ENCODE measurements around the gene KBTBD3.
A peak's percentile ranks its signal among the peaks of the same experiment; 100 is the strongest.

The KBTBD3 gene

DNA sequence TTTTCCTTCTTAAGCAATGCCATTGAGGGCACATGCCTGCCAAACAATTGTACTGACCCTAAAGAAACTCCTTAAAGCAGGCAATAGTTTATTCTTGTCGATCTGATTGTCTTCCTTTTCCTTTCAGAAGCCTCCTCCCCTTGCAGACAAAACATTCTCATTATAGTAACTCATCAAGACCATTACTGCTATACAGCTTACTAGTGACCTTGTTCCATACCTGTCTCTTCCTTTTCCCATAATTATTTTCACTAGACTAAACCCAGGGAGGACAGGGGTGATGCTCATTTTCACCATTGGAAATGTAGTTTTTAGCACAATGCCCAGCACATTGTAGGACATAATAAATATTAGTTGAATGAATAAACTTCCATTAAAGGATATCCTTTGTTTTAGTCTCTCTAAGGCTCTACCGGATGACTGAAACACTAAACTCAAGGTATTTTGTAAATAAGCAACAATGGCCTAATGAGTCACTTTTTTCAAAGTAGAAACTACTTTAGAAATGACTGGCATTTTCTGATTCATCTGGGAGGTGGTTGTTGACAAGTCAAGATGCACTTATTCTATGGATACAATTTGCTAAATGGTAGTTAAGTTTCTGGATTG is 45.8 kb downstream of the KBTBD3 start:
- H3K27ac ChIP-seq (ENCODE audit: low read depth, low read length), result no peak overlapping the region

DNA sequence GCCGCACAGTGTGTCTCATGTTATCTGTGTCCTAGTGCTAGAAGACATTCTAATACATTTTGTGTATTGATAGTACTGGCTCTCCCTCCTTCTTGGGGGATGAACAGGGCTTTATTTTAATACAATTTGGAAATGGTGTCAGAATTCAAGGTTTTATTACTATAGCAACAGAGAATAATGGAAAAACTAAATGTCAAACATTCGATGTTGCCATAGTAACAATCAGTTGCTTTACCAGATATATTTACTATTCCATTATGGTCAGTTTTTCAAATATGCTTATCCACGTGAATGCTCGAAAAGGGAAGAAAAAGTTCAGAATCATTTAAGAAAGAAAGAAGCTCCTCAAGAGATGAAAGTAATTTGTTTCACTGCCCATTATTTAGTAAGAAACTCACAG is 46.5 kb downstream of the KBTBD3 start:
- H2AFZ ChIP-seq (ENCODE audit: low read depth, low read length, severe bottlenecking), result no peak overlapping the region
- H3K79me2 ChIP-seq (ENCODE audit: insufficient read depth, low read length), result no peaks in the 10 kb centered on the region
- no peaks in the 10 kb centered on the region for H3K36me3 ChIP-seq (ENCODE audit: low read length)
- no peaks in the 10 kb centered on the region for H3K27me3 ChIP-seq (ENCODE audit: low read length)
- no peaks in the 10 kb centered on the region for H3K9me2 ChIP-seq (replicated peaks; ENCODE audit: insufficient read depth, low read length)
- H3K4me2 ChIP-seq (ENCODE audit: low read depth, low read length, poor library complexity, severe bottlenecking), result no peak overlapping the region
- H3K9ac ChIP-seq (ENCODE audit: low read length), result no peak overlapping the region
- H3K27ac ChIP-seq (ENCODE audit: low read depth, low read length), result no peak overlapping the region
- H3F3A ChIP-seq (ENCODE audit: insufficient read depth), result no peaks in the 10 kb centered on the region
- H3K4me3 ChIP-seq (ENCODE audit: insufficient read depth, low read length, poor library complexity, severe bottlenecking), result no peak overlapping the region
- TF ChIP-seq EZH2phosphoT487 (conservative IDR thresholded peaks at IDR 0.05; ENCODE audit: low read length), result no peak
- TF ChIP-seq, protein P1, sequence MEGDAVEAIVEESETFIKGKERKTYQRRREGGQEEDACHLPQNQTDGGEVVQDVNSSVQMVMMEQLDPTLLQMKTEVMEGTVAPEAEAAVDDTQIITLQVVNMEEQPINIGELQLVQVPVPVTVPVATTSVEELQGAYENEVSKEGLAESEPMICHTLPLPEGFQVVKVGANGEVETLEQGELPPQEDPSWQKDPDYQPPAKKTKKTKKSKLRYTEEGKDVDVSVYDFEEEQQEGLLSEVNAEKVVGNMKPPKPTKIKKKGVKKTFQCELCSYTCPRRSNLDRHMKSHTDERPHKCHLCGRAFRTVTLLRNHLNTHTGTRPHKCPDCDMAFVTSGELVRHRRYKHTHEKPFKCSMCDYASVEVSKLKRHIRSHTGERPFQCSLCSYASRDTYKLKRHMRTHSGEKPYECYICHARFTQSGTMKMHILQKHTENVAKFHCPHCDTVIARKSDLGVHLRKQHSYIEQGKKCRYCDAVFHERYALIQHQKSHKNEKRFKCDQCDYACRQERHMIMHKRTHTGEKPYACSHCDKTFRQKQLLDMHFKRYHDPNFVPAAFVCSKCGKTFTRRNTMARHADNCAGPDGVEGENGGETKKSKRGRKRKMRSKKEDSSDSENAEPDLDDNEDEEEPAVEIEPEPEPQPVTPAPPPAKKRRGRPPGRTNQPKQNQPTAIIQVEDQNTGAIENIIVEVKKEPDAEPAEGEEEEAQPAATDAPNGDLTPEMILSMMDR (IDR thresholded peaks at IDR 0.05; ENCODE audit: insufficient read depth, low read length, poor library complexity, severe bottlenecking), result no peak
- no peaks in the 10 kb centered on the region for H4K20me1 ChIP-seq (ENCODE audit: low read depth, low read length)
- no peaks in the 10 kb centered on the region for H3K9me3 ChIP-seq (ENCODE audit: insufficient read depth, low read length)

More for the DNA sequence above, 45.8 kb downstream of the KBTBD3 start:
- Histone ChIP-seq H3F3A (ENCODE audit: insufficient read depth) (no peaks in the 10 kb centered on the region), H3K27me3 (ENCODE audit: low read length) (no peaks in the 10 kb centered on the region), H3K79me2 (ENCODE audit: insufficient read depth, low read length) (no peaks in the 10 kb centered on the region), H2AFZ (ENCODE audit: low read depth, low read length, severe bottlenecking) (no peak overlapping the region), H4K20me1 (ENCODE audit: low read depth, low read length) (no peaks in the 10 kb centered on the region), H3K9me2 (replicated peaks; ENCODE audit: insufficient read depth, low read length) (no peaks in the 10 kb centered on the region), H3K9ac (ENCODE audit: low read length) (no peak overlapping the region), H3K36me3 (ENCODE audit: low read length) (no peaks in the 10 kb centered on the region), H3K9me3 (ENCODE audit: insufficient read depth, low read length) (no peaks in the 10 kb centered on the region), H3K4me3 (ENCODE audit: insufficient read depth, low read length, poor library complexity, severe bottlenecking) (no peak overlapping the region), H3K4me2 (ENCODE audit: low read depth, low read length, poor library complexity, severe bottlenecking) (no peak overlapping the region)
- TF ChIP-seq EZH2phosphoT487 (conservative IDR thresholded peaks at IDR 0.05; ENCODE audit: low read length), result no peak
- TF ChIP-seq, protein P1 (IDR thresholded peaks at IDR 0.05; ENCODE audit: insufficient read depth, low read length, poor library complexity, severe bottlenecking), result no peak

DNA sequence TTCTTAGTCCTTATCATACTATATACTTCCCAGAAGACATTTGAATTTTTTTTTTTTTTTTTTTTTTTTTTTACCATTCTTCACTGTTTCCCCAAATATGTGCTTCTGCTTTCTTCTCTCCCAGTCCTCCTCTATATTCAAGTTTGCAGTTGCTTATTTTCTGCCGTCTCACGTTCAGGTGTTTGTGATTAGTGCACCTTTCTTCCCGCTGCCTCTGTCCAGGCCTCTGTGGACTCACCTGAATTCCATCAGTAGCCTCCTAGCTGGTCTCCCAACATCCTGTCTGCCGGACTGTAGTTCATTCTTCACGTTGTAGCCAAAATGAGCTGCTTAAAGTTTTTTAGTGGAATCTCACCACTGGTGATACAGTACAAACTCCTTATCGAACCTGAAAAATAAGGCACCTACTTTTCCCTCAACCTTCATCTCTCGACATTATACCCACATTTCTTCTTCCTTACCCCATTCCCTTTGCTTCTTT is 54.3 kb downstream of the KBTBD3 start:
- H3K79me2 ChIP-seq (ENCODE audit: insufficient read depth, low read length), result peaks cover 42% of the 10 kb centered on the region
- H3K4me3 ChIP-seq (ENCODE audit: insufficient read depth, low read length, poor library complexity, severe bottlenecking), result peak overlapping the region; percentile 81
- H3K4me2 ChIP-seq (ENCODE audit: low read depth, low read length, poor library complexity, severe bottlenecking), result peak overlapping the region; percentile 70
- H3K9ac ChIP-seq (ENCODE audit: low read length), result peak overlapping the region; percentile 45; the same call in 1 of the 2 replicates
- H3K9me3 ChIP-seq (ENCODE audit: insufficient read depth, low read length), result no peaks in the 10 kb centered on the region
- H4K20me1 ChIP-seq (ENCODE audit: low read depth, low read length), result no peaks in the 10 kb centered on the region
- H3K9me2 ChIP-seq (replicated peaks; ENCODE audit: insufficient read depth, low read length), result no peaks in the 10 kb centered on the region
- peak overlapping the region; percentile 93 for H2AFZ ChIP-seq (ENCODE audit: low read depth, low read length, severe bottlenecking)
- H3K27ac ChIP-seq (ENCODE audit: low read depth, low read length), result peak overlapping the region; percentile 53
- H3K36me3 ChIP-seq (ENCODE audit: low read length), result peaks cover 4% of the 10 kb centered on the region; the same call in 1 of the 2 replicates
- TF ChIP-seq, protein P1 (IDR thresholded peaks at IDR 0.05; ENCODE audit: insufficient read depth, low read length, poor library complexity, severe bottlenecking), result no peak
- TF ChIP-seq EZH2phosphoT487 (conservative IDR thresholded peaks at IDR 0.05; ENCODE audit: low read length), result no peak
- peaks cover 16% of the 10 kb centered on the region for H3F3A ChIP-seq (ENCODE audit: insufficient read depth)
- H3K27me3 ChIP-seq (ENCODE audit: low read length), result no peaks in the 10 kb centered on the region
